ENCODE measurements around the gene FCRL5. TPM values are rescaled to one million over a fixed set of nuclear protein-coding genes. Genes with fewer than 3 reads are reported as not detected.

Gene FCRL5
- total RNA-seq, 1 donor: under 0.01 TPM

DNA sequence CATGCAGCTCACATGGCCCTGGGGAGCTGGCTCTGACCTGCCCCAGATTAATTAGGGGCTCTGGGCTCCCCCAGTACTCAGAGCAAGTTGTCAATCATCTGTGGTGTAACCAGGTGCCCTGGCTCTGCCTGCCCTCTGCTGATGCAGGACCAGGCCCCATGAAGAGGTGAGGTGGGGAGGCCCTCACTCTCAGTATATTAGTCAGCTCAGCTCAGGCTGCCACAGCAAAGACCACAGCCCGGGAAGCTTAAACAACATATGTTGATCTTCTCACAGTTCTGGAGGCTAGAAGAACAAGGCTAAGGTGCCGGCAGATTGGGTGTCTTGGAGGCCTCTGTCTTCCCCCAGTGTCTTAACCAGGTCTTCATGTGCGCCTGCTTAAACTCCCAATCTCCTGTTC, 66.5 kb downstream of the FCRL5 start:
- Histone ChIP-seq H3K36me3 (ENCODE audit: insufficient read depth, low read length) (no peaks in the 10 kb centered on the region), H4K20me1 (ENCODE audit: insufficient read depth, low read length) (no peaks in the 10 kb centered on the region), H3K9me3 (ENCODE audit: low read depth, low read length) (no peaks in the 10 kb centered on the region), H3K4me3 (ENCODE audit: insufficient read depth, low read length) (no peak overlapping the region), H3K4me2 (ENCODE audit: insufficient read depth, low read length) (no peak overlapping the region), H3K27ac (ENCODE audit: low read depth, low read length) (no peak overlapping the region), H2AFZ (ENCODE audit: low read length) (no peak overlapping the region), H3K79me2 (ENCODE audit: insufficient read depth, low read length) (no peaks in the 10 kb centered on the region), H3K27me3 (ENCODE audit: insufficient read depth, low read length) (no peaks in the 10 kb centered on the region), H3K4me1 (ENCODE audit: insufficient read depth, low read length) (no peaks in the 10 kb centered on the region)
- no peak for TF ChIP-seq CTCF (IDR thresholded peaks at IDR 0.05; ENCODE audit: extremely low read depth, low read depth, low read length)
- DNase-seq (ENCODE audit: insufficient read length, low spot score, missing footprints): no peak

GRCh38 chr1:157484573-157484972, 67.7 kb downstream of the FCRL5 start:
- Histone ChIP-seq H3K9me3 (ENCODE audit: low read depth, low read length) (no peaks in the 10 kb centered on the region), H3K4me1 (ENCODE audit: insufficient read depth, low read length) (no peaks in the 10 kb centered on the region), H2AFZ (ENCODE audit: low read length) (no peak overlapping the region), H3K4me2 (ENCODE audit: insufficient read depth, low read length) (no peak overlapping the region), H3K4me3 (ENCODE audit: insufficient read depth, low read length) (no peak overlapping the region), H4K20me1 (ENCODE audit: insufficient read depth, low read length) (no peaks in the 10 kb centered on the region), H3K27me3 (ENCODE audit: insufficient read depth, low read length) (no peaks in the 10 kb centered on the region), H3K27ac (ENCODE audit: low read depth, low read length) (no peak overlapping the region), H3K79me2 (ENCODE audit: insufficient read depth, low read length) (no peaks in the 10 kb centered on the region), H3K36me3 (ENCODE audit: insufficient read depth, low read length) (no peaks in the 10 kb centered on the region)
- DNase-seq (ENCODE audit: insufficient read length, low spot score, missing footprints): no peak
- TF ChIP-seq CTCF (IDR thresholded peaks at IDR 0.05; ENCODE audit: extremely low read depth, low read depth, low read length): no peak

GRCh38 chr1:157483635-157484034, 68.7 kb downstream of the FCRL5 start:
- Histone ChIP-seq H2AFZ (ENCODE audit: low read length) (no peak overlapping the region), H3K4me2 (ENCODE audit: insufficient read depth, low read length) (no peak overlapping the region), H3K27me3 (ENCODE audit: insufficient read depth, low read length) (no peaks in the 10 kb centered on the region), H3K4me3 (ENCODE audit: insufficient read depth, low read length) (no peak overlapping the region), H3K27ac (ENCODE audit: low read depth, low read length) (no peak overlapping the region), H3K9me3 (ENCODE audit: low read depth, low read length) (no peaks in the 10 kb centered on the region), H4K20me1 (ENCODE audit: insufficient read depth, low read length) (no peaks in the 10 kb centered on the region), H3K4me1 (ENCODE audit: insufficient read depth, low read length) (no peaks in the 10 kb centered on the region), H3K36me3 (ENCODE audit: insufficient read depth, low read length) (no peaks in the 10 kb centered on the region), H3K79me2 (ENCODE audit: insufficient read depth, low read length) (no peaks in the 10 kb centered on the region)
- no peak for DNase-seq (ENCODE audit: insufficient read length, low spot score, missing footprints)
- no peak for TF ChIP-seq CTCF (IDR thresholded peaks at IDR 0.05; ENCODE audit: extremely low read depth, low read depth, low read length)

- H3K4me1 ChIP-seq (ENCODE audit: insufficient read depth, low read length): no peaks in the 10 kb centered on the region
- H3K4me2 ChIP-seq (ENCODE audit: insufficient read depth, low read length): no peak overlapping the region
- H3K4me3 ChIP-seq (ENCODE audit: insufficient read depth, low read length): no peak overlapping the region
- no peak overlapping the region for H3K27ac ChIP-seq (ENCODE audit: low read depth, low read length)
- no peaks in the 10 kb centered on the region for H3K79me2 ChIP-seq (ENCODE audit: insufficient read depth, low read length)
- no peaks in the 10 kb centered on the region for H3K9me3 ChIP-seq (ENCODE audit: low read depth, low read length)
- TF ChIP-seq CTCF (IDR thresholded peaks at IDR 0.05; ENCODE audit: extremely low read depth, low read depth, low read length): no peak
- no peak overlapping the region for H2AFZ ChIP-seq (ENCODE audit: low read length)
- no peaks in the 10 kb centered on the region for H4K20me1 ChIP-seq (ENCODE audit: insufficient read depth, low read length)
- no peaks in the 10 kb centered on the region for H3K27me3 ChIP-seq (ENCODE audit: insufficient read depth, low read length)
- no peaks in the 10 kb centered on the region for H3K36me3 ChIP-seq (ENCODE audit: insufficient read depth, low read length)
- DNase-seq (ENCODE audit: insufficient read length, low spot score, missing footprints): no peak
Observed at GRCh38 chr1:157482717-157483116, 69.6 kb downstream of the FCRL5 start.
